SH-SY5Y (cell line): Measurements from ENCODE around the gene LIMD2.

ENCODE experiments used
- GATA2 ChIP-seq: IDR thresholded peaks from 2 replicates; pipeline ENCODE4 v1.6.1; 2011; ENCODE audit warnings: mild to moderate bottlenecking, low read depth, low read length
- GATA3 ChIP-seq: IDR thresholded peaks from 2 replicates; pipeline ENCODE4 v1.6.1; 2011; ENCODE audit warnings: low read depth, mild to moderate bottlenecking, low read length, moderate library complexity

GRCh38 chr17:63699638-63700527 is at the start of gene LIMD2:
- no peak for TF ChIP-seq GATA2
- no peak for TF ChIP-seq GATA3
